HepG2 (cell line): ENCODE measurements around the gene TRIM9. TPM values are rescaled to one million over a fixed set of nuclear protein-coding genes. Genes with fewer than 3 reads are reported as not detected.

ENCODE experiments used
- ATAC-seq: fragments of 200-7000 bp; cut with Tn5 transposase; 3 replicates; pipeline ENCODE4 v1.9.1; 2020; ENCODE audit warnings: mild to moderate bottlenecking, moderate library complexity
- BruUV-seq: library from RNA; stranded (reverse); fragments of 400-500 nt; replicated peaks from 2 replicates; lab custom pipeline; 2021; lab: Mats Ljungman, UMichigan
- CTCF ChIA-PET: fragments of 300-600 bp; formaldehyde crosslinking; extraction: SDS; loops from one replicate; lab custom pipeline; 2021; ENCODE audit warnings: low total read pairs, inconsistent platforms, low intra/inter-chr PET ratio; lab: Yijun Ruan, JAX
- POLR2A ChIA-PET: fragments of 350-600 bp; sonication (Branson Sonifier 250); formaldehyde crosslinking; loops from one replicate; lab custom pipeline; 2020; ENCODE audit warnings: antibody characterized with exemption, inconsistent platforms; lab: Yijun Ruan, JAX
- DNase-seq: peaks from one replicate; pipeline ENCODE4 v3.0.0-alpha.2; 2015; ENCODE audit warnings: low spot score
- FAIRE-seq: peaks from 3 replicates; lab custom pipeline; 2011; peaks lifted over from hg19 to GRCh38; lab: Jason Lieb, UNC
- H2AFZ ChIP-seq: one replicate; pipeline ENCODE4 v1.6.1; 2011; ENCODE audit warnings: low read length, inconsistent platforms
- H3K27ac ChIP-seq: fragments of 300-600 bp; 3 replicates; pipeline ENCODE4 v1.8.0; 2011; ENCODE audit warnings: mixed run types, mild to moderate bottlenecking, mixed read lengths, low read length, inconsistent platforms; ENCODE audit not compliant: insufficient read depth; ENCODE audit errors: extremely low read length
- H3K27me3 ChIP-seq, 2 experiments: fragments of 200-600 bp in 1 of 2; 2 replicates in 1 of 2; 3 replicates in 1 of 2; pipeline versions ENCODE4 v1.6.0 to v1.8.0; 2011; ENCODE audit warnings: low read length in 2 of 2, mild to moderate bottlenecking in 2 of 2, moderate library complexity in 2 of 2, inconsistent platforms in 1 of 2; ENCODE audit not compliant: insufficient read depth in 2 of 2, control insufficient read depth in 1 of 2
- H3K36me3 ChIP-seq, 2 experiments: fragments of 200-600 bp in 1 of 2; replicated peaks in 1 of 2; 2 replicates in 1 of 2; 3 replicates in 1 of 2; pipeline versions ENCODE4 v1.5.1 to v1.8.0; 2011; ENCODE audit warnings: low read length in 2 of 2, inconsistent platforms in 1 of 2; ENCODE audit not compliant: insufficient read depth in 2 of 2, control insufficient read depth in 1 of 2
- H3K4me1 ChIP-seq: 2 replicates; pipeline ENCODE4 v1.5.1; 2012; ENCODE audit warnings: low read length, inconsistent platforms; ENCODE audit not compliant: insufficient read depth
- H3K4me2 ChIP-seq: 2 replicates; pipeline ENCODE4 v1.6.0; 2011; ENCODE audit warnings: low read depth, low read length, inconsistent platforms
- H3K4me3 ChIP-seq, 3 experiments: fragments of 200-600 bp in 1 of 3; sonication (generic), shearing (Covaris generic) in 1 of 3; replicated peaks in 1 of 3; 2 replicates each; pipeline ENCODE4 v1.5.1; 2011 to 2016; ENCODE audit warnings: low read length in 3 of 3, inconsistent platforms in 2 of 3, low read depth in 2 of 3, mild to moderate bottlenecking in 2 of 3, control low read depth in 1 of 3, mixed read lengths in 1 of 3; ENCODE audit not compliant: insufficient read depth in 1 of 3
- H3K79me2 ChIP-seq: one replicate; pipeline ENCODE4 v1.6.1; 2011; ENCODE audit warnings: low read length, inconsistent platforms; ENCODE audit not compliant: insufficient read depth
- H3K9ac ChIP-seq: 2 replicates; pipeline ENCODE4 v1.6.0; 2011; ENCODE audit warnings: mild to moderate bottlenecking, low read depth, low read length, inconsistent platforms; ENCODE audit not compliant: insufficient read depth
- H3K9me3 ChIP-seq: 2 replicates; pipeline ENCODE4 v1.5.1; 2012; ENCODE audit warnings: mild to moderate bottlenecking, low read length
- H4K20me1 ChIP-seq: 2 replicates; pipeline ENCODE4 v1.6.0; 2011; ENCODE audit warnings: inconsistent platforms, mild to moderate bottlenecking, low read length, moderate library complexity; ENCODE audit not compliant: insufficient read depth
- ARNTL ChIP-seq: sonication (generic); formaldehyde crosslinking; IDR thresholded peaks from 2 replicates; pipeline ENCODE4 v1.4.0; 2020; ENCODE audit warnings: mild to moderate bottlenecking, missing genetic modification reagents
- CEBPB ChIP-seq: IDR thresholded peaks from 2 replicates; pipeline ENCODE4 v1.6.1; 2011; ENCODE audit warnings: low read depth, low read length, improper control_type of control experiment, borderline replicate concordance
- HNF4G ChIP-seq, 2 experiments: sonication (generic) in 1 of 2; formaldehyde crosslinking in 1 of 2; IDR thresholded peaks; 2 replicates each; pipeline versions ENCODE4 v1.4.0 to v1.6.1; 2011 to 2020; ENCODE audit warnings: borderline replicate concordance in 2 of 2, low read depth in 2 of 2, mild to moderate bottlenecking in 2 of 2, low read length in 1 of 2, missing genetic modification reagents in 1 of 2, moderate library complexity in 1 of 2
- PAF1 ChIP-seq: IDR thresholded peaks from 2 replicates; pipeline ENCODE4 v1.6.1; 2016; ENCODE audit warnings: missing genetic modification reagents, missing compliant biosample characterization
- POLR2A ChIP-seq, 2 experiments: IDR thresholded peaks; 2 replicates each; pipeline ENCODE4 v1.6.1; 2011; ENCODE audit warnings: low read depth in 2 of 2, low read length in 2 of 2, mild to moderate bottlenecking in 1 of 2, moderate library complexity in 1 of 2; ENCODE audit not compliant: insufficient read depth in 1 of 2
- REPIN1 ChIP-seq: sonication (generic); formaldehyde crosslinking; IDR thresholded peaks from 2 replicates; pipeline ENCODE4 v1.8.0; 2022; ENCODE audit warnings: missing genetic modification reagents, low read depth, mild to moderate bottlenecking, borderline replicate concordance
- TCF7L2 ChIP-seq: IDR thresholded peaks from 2 replicates; pipeline ENCODE4 v1.6.1; 2011; ENCODE audit warnings: mild to moderate bottlenecking, low read depth, low read length, moderate library complexity
- TSC22D2 ChIP-seq: sonication (generic); formaldehyde crosslinking; IDR thresholded peaks from 2 replicates; pipeline ENCODE4 v1.5.1; 2020; ENCODE audit warnings: missing genetic modification reagents, mild to moderate bottlenecking, borderline replicate concordance
- ZKSCAN8 ChIP-seq: IDR thresholded peaks from 2 replicates; pipeline ENCODE4 v1.6.1; 2016; ENCODE audit warnings: borderline replicate concordance, missing genetic modification reagents, missing compliant biosample characterization
- WGBS: methylation state at CpG from one replicate; pipeline ENCODE4 v1.1.6; 2017; ENCODE audit warnings: low lambda C conversion rate; 5-methylcytosine and 5-hydroxymethylcytosine counted together
- in situ Hi-C: cut with HindIII; loops from 2 replicates; pipeline ENCODE4 v1.10.0; 2017; ENCODE audit warnings: low pct_unique_long_range_greater_than_20kb; ENCODE audit not compliant: extremely low pct_ligation_motif_present
- intact Hi-C: fragments of 100-400 bp; cut with micrococcal nuclease; formaldehyde crosslinking; loops from one replicate; pipeline ENCODE4 v1.10.0; 2022; ENCODE audit not compliant: unreplicated experiment
- polyA plus RNA-seq, 8 experiments: library from polyadenylated mRNA; depleted of rRNA in 3 of 8; stranded (reverse) in 7 of 8; unstranded in 1 of 8; fragments of >200 nt; fragmentation: Illumina TruSeq in 4 of 8; extraction: Trizol in 4 of 8; gene quantifications; 2 replicates each; pipeline versions ENCODE4 v1.2.1 to v1.2.3, GENCODE V29; 2011 to 2016; ENCODE audit warnings: low read depth in 4 of 8, missing spikeins in 1 of 8, mixed read lengths in 1 of 8; ENCODE audit not compliant: insufficient read depth in 1 of 8
- total RNA-seq, 5 experiments: library from RNA; depleted of rRNA; stranded (reverse); fragments of >200 nt; fragmentation: Illumina TruSeq; extraction: Trizol; gene quantifications; 2 replicates each; pipeline ENCODE4 v1.2.3, GENCODE V29; 2016; ENCODE audit warnings: low read depth in 1 of 5

TRIM9 gene
- total and polyA plus RNA-seq, 2 of the 13 experiments (the other 11 are each of a cell fraction or from before 2014, with no cell fraction given), result 0.04 to 0.07 TPM

GRCh38 chr14:51139121-51139681, 44.3 kb upstream of the TRIM9 start:
- Histone ChIP-seq H3K36me3 (no peaks in the 10 kb centered on the region), H3K9me3 (no peaks in the 10 kb centered on the region), H3K4me2 (no peak overlapping the region), H3K27ac (no peak overlapping the region), H2AFZ (no peak overlapping the region), H3K9ac (no peak overlapping the region), H3K27me3 (no peaks in the 10 kb centered on the region), H3K4me1 (no peaks in the 10 kb centered on the region), H3K79me2 (no peaks in the 10 kb centered on the region), H4K20me1 (no peaks in the 10 kb centered on the region), H3K4me3 (no peak overlapping the region)
- intact Hi-C loops (no loop called here), in situ Hi-C loops (no loop called here)
- CTCF ChIA-PET, result no interaction called here
- TF ChIP-seq ARNTL (no peak), CEBPB (peak; percentile 19; the same call in 1 of the 2 replicates)
- DNase-seq (no peak), FAIRE-seq (no peak), ATAC-seq (no peak)
- WGBS, result 30% methylated on average over 3 of the region's 6 CpGs
- POLR2A ChIA-PET, result no interaction called here
- no TSS peak for BruUV-seq

- H3K79me2 ChIP-seq, result no peaks in the 10 kb centered on the region
- H3K4me3 ChIP-seq, result no peak overlapping the region
- TF ChIP-seq ZKSCAN8 (no peak), HNF4G (IDR thresholded peaks at IDR 0.05; ENCODE audit: borderline replicate concordance, low read depth, low read length) (no peak), HNF4G (CRISPR knock-in tag; IDR thresholded peaks at IDR 0.05; ENCODE audit: borderline replicate concordance, low read depth) (no peak), REPIN1 (CRISPR knock-in tag) (no peak), PAF1 (CRISPR knock-in tag) (no peak), POLR2A (IDR thresholded peaks at IDR 0.05; ENCODE audit: insufficient read depth in 1 of 2, low read depth in 2 of 2, low read length in 2 of 2) (no peak), TCF7L2 (no peak), TSC22D2 (CRISPR knock-in tag) (no peak)
- H3K4me2 ChIP-seq, result no peak overlapping the region
- H4K20me1 ChIP-seq, result no peaks in the 10 kb centered on the region
- CTCF ChIA-PET, result no interaction called here
- no peak for DNase-seq
- H3K4me1 ChIP-seq, result no peaks in the 10 kb centered on the region
- H3K9ac ChIP-seq, result no peak overlapping the region
- BruUV-seq, result no TSS peak
- POLR2A ChIA-PET, result no interaction called here
- no peak for ATAC-seq
- intact Hi-C loops, result no loop called here
- H3K36me3 ChIP-seq, result no peaks in the 10 kb centered on the region
- no peaks in the 10 kb centered on the region for H3K27me3 ChIP-seq
- FAIRE-seq, result no peak
- no peaks in the 10 kb centered on the region for H3K9me3 ChIP-seq
- H2AFZ ChIP-seq, result no peak overlapping the region
- in situ Hi-C loops, result no loop called here
- 0% methylated on average over 2 of the region's 2 CpGs for WGBS
- H3K27ac ChIP-seq, result no peak overlapping the region
Measured at GRCh38 chr14:51138404-51139103, 43.6 kb upstream of the TRIM9 start.
